HepG2 (cell line): Measurements from ENCODE around the gene XXYLT1. TPM values are rescaled to one million over a fixed set of nuclear protein-coding genes. Genes with fewer than 3 reads are reported as not detected.

Experiments
- ELF3 ChIP-seq: IDR thresholded peaks from 2 replicates; pipeline ENCODE4 v1.6.1; 2016; ENCODE audit warnings: missing genetic modification reagents, missing compliant biosample characterization
- FOXO1 ChIP-seq: sonication (generic); formaldehyde crosslinking; IDR thresholded peaks from 2 replicates; pipeline ENCODE4 v1.4.0; 2020; ENCODE audit warnings: missing genetic modification reagents
- GLMP ChIP-seq: sonication (generic); formaldehyde crosslinking; IDR thresholded peaks from 2 replicates; pipeline ENCODE4 v1.9.0; 2021; ENCODE audit warnings: missing genetic modification reagents, mild to moderate bottlenecking, borderline replicate concordance
- GTF2F1 ChIP-seq: fragments of 150-350 bp; IDR thresholded peaks from 2 replicates; pipeline ENCODE4 v1.6.1; 2014; ENCODE audit warnings: low read length
- HNF1A ChIP-seq, 2 experiments: sonication (generic) in 1 of 2; formaldehyde crosslinking in 1 of 2; IDR thresholded peaks; 2 replicates each; pipeline versions ENCODE4 v1.4.0 to v1.6.1; 2016 to 2020; ENCODE audit warnings: borderline replicate concordance in 1 of 2, low read depth in 1 of 2, mild to moderate bottlenecking in 1 of 2, missing genetic modification reagents in 1 of 2
- MED1 ChIP-seq: sonication (generic); formaldehyde crosslinking; IDR thresholded peaks from 2 replicates; pipeline ENCODE4 v1.4.0; 2020; ENCODE audit warnings: missing genetic modification reagents
- MTF1 ChIP-seq: sonication (generic); formaldehyde crosslinking; IDR thresholded peaks from 2 replicates; pipeline ENCODE4 v1.5.0; 2020; ENCODE audit warnings: missing genetic modification reagents
- PATZ1 ChIP-seq: sonication (generic); formaldehyde crosslinking; IDR thresholded peaks from 2 replicates; pipeline ENCODE4 v1.4.0; 2020; ENCODE audit warnings: missing genetic modification reagents
- RFX5 ChIP-seq: IDR thresholded peaks from 2 replicates; pipeline ENCODE4 v1.6.1; 2011; ENCODE audit warnings: low read depth, low read length, improper control_type of control experiment
- SALL1 ChIP-seq: sonication (generic); formaldehyde crosslinking; IDR thresholded peaks from 2 replicates; pipeline ENCODE4 v1.8.0; 2022; ENCODE audit warnings: mild to moderate bottlenecking, missing genetic modification reagents
- STAT6 ChIP-seq: sonication (generic); formaldehyde crosslinking; IDR thresholded peaks from 2 replicates; pipeline ENCODE4 v1.4.0; 2020; ENCODE audit warnings: missing genetic modification reagents, mild to moderate bottlenecking, borderline replicate concordance
- ZBTB25 ChIP-seq: IDR thresholded peaks from 2 replicates; pipeline ENCODE4 v1.6.1; 2018; ENCODE audit warnings: missing genetic modification reagents
- ZBTB7A ChIP-seq: sonication (generic); formaldehyde crosslinking; IDR thresholded peaks from 2 replicates; pipeline ENCODE4 v1.8.0; 2022; ENCODE audit warnings: mild to moderate bottlenecking, missing genetic modification reagents
- ZNF24 ChIP-seq: fragments of 450-650 bp; IDR thresholded peaks from 2 replicates; pipeline ENCODE4 v1.6.1; 2017; ENCODE audit warnings: antibody characterized with exemption, mild to moderate bottlenecking
- ZNF383 ChIP-seq: sonication (generic); formaldehyde crosslinking; IDR thresholded peaks from 2 replicates; pipeline ENCODE4 v1.4.0; 2020; ENCODE audit warnings: missing genetic modification reagents, mild to moderate bottlenecking, borderline replicate concordance
- ZNF616 ChIP-seq: sonication (generic); formaldehyde crosslinking; IDR thresholded peaks from 2 replicates; pipeline ENCODE4 v1.5.0; 2020; ENCODE audit warnings: low read depth, mild to moderate bottlenecking, missing genetic modification reagents
- ZNF792 ChIP-seq: IDR thresholded peaks from 2 replicates; pipeline ENCODE4 v1.6.1; 2016
- polyA plus RNA-seq, 8 experiments: library from polyadenylated mRNA; depleted of rRNA in 3 of 8; stranded (reverse) in 7 of 8; unstranded in 1 of 8; fragments of >200 nt; fragmentation: Illumina TruSeq in 4 of 8; extraction: Trizol in 4 of 8; gene quantifications; 2 replicates each; pipeline versions ENCODE4 v1.2.1 to v1.2.3, GENCODE V29; 2011 to 2016; ENCODE audit warnings: low read depth in 4 of 8, missing spikeins in 1 of 8, mixed read lengths in 1 of 8; ENCODE audit not compliant: insufficient read depth in 1 of 8
- total RNA-seq, 5 experiments: library from RNA; depleted of rRNA; stranded (reverse); fragments of >200 nt; fragmentation: Illumina TruSeq; extraction: Trizol; gene quantifications; 2 replicates each; pipeline ENCODE4 v1.2.3, GENCODE V29; 2016; ENCODE audit warnings: low read depth in 1 of 5

The XXYLT1 gene
- total and polyA plus RNA-seq, 2 of the 13 experiments (the other 11 are each of a cell fraction or from before 2014, with no cell fraction given) = 17.7 to 19.0 TPM

- peak; percentile 57; the same call in 1 of the 2 replicates for TF ChIP-seq FOXO1 (CRISPR knock-in tag)
- 0 out of 2 replicates have a peak, but pooled peaks have one; percentile 39 for TF ChIP-seq ZBTB25
- peak; percentile 59 for TF ChIP-seq ELF3 (CRISPR knock-in tag)
- TF ChIP-seq ZNF616 (CRISPR knock-in tag) = no peak
- TF ChIP-seq HNF1A (IDR thresholded peaks at IDR 0.05; ENCODE audit: low read depth) = peak; percentile 42; the same call in 1 of the 2 replicates
- peak; percentile 80; the same call in 1 of the 2 replicates for TF ChIP-seq HNF1A (CRISPR knock-in tag; IDR thresholded peaks at IDR 0.05; ENCODE audit: borderline replicate concordance)
- TF ChIP-seq STAT6 (CRISPR knock-in tag) = peak; percentile 38
- peak; percentile 98 for TF ChIP-seq MED1 (CRISPR knock-in tag)
- no peak for TF ChIP-seq RFX5
- TF ChIP-seq MTF1 (CRISPR knock-in tag) = no peak
- TF ChIP-seq ZNF383 (CRISPR knock-in tag) = no peak
- no peak for TF ChIP-seq GTF2F1
- peak; percentile 69 for TF ChIP-seq SALL1 (CRISPR knock-in tag)
- TF ChIP-seq PATZ1 = peak; percentile 74
- no peak for TF ChIP-seq GLMP
- no peak for TF ChIP-seq ZNF24
- TF ChIP-seq ZNF792 = peak; percentile 30; the same call in 1 of the 2 replicates
- no peak for TF ChIP-seq ZBTB7A
Observed at GRCh38 chr3:195198426-195199346, 72.3 kb downstream of the XXYLT1 start (continued).
